Stimulated activated CD8-positive, alpha-beta memory T cell treated with anti-CD3 and anti-CD28 coated beads, Interleukin-2, amount 100 ng/mL, for 48 hours (primary cell): ENCODE results near the gene MACIR.

Experiments used
- DNase-seq, 2 donors: peaks; one replicate each; pipeline ENCODE4 v3.0.0-alpha.2; 2020; ENCODE audit warnings: low read depth in 2 of 2

Gene MACIR

GRCh38 chr5:103291606-103292005, 33.0 kb downstream of the MACIR start:
- no peak for DNase-seq

GRCh38 chr5:103293099-103293498, 34.5 kb downstream of the MACIR start:
- DNase-seq, result no peak

- DNase-seq, result no peak
Observed at GRCh38 chr5:103293719-103294118, 35.2 kb downstream of the MACIR start.

GRCh38 chr5:103294906-103295305, 36.3 kb downstream of the MACIR start:
- DNase-seq, result no peak

- DNase-seq, result no peak
Observed at GRCh38 chr5:103295424-103295823, 36.9 kb downstream of the MACIR start.

- no peak for DNase-seq
Observed at GRCh38 chr5:103295871-103296270, 37.3 kb downstream of the MACIR start.

- DNase-seq, result no peak
Observed at GRCh38 chr5:103298117-103298516, 39.6 kb downstream of the MACIR start.

- no peak for DNase-seq
Observed at GRCh38 chr5:103298607-103299188, 40.1 kb downstream of the MACIR start.

- DNase-seq, result no peak
Observed at GRCh38 chr5:103305809-103306208, 47.2 kb downstream of the MACIR start.

GRCh38 chr5:103307470-103307869, 48.9 kb downstream of the MACIR start:
- DNase-seq, result no peak

- DNase-seq, result no peak
Observed at GRCh38 chr5:103308774-103309173, 50.2 kb downstream of the MACIR start.

- no peak for DNase-seq
Observed at GRCh38 chr5:103313056-103313455, 54.5 kb downstream of the MACIR start.

GRCh38 chr5:103315455-103315854, 56.9 kb downstream of the MACIR start:
- DNase-seq, result no peak

GRCh38 chr5:103327451-103327850, 68.9 kb downstream of the MACIR start:
- DNase-seq, result no peak

GRCh38 chr5:103327893-103328292, 69.3 kb downstream of the MACIR start:
- DNase-seq, result no peak
